ENCODE measurements around the gene DHRS3.

The DHRS3 gene

GRCh38 chr1:12615159-12615864 lies 2.7 kb downstream of the DHRS3 start:
- no peak for DNase-seq

DNA sequence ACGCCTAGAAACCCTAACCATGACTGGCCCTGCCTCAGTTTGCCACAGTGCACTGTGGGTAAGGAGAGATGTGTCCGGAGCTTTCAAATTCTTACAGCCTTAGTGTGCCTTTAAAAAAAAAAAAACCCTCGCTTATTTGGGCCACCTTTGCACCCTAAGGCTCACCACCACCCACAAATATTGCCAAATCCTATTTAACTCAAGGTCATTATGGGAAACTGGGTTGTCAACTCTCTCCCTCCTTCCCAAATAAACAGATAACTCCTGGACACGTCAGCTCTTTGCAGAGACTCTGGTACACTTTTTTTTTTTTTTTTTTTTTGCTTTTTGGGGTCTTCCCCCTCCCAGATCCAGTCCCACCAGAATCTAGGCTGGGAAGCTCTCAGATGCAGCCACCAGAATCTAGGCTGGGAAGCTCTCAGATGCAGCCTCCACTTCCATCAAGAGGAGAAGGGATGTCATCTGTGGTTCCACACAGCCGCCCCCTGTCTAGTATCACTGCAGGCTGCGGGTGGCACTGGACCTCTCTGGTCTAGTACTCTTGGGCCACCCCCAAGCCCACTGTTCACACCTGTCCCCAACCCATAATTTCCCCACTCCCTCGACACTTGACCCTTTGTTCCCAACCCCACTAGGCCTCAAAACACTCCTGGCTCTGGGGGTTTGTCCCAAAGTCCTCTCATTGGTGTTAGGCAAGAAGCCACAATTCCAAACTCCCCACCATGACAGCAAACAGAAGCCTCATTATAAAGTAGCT lies 3.4 kb downstream of the DHRS3 start:
- no peak for DNase-seq

- no peak for DNase-seq
Measured at GRCh38 chr1:12613180-12613579, 4.8 kb downstream of the DHRS3 start.

- DNase-seq = no peak
Measured at GRCh38 chr1:12610941-12611340, 7.1 kb downstream of the DHRS3 start.

DNA sequence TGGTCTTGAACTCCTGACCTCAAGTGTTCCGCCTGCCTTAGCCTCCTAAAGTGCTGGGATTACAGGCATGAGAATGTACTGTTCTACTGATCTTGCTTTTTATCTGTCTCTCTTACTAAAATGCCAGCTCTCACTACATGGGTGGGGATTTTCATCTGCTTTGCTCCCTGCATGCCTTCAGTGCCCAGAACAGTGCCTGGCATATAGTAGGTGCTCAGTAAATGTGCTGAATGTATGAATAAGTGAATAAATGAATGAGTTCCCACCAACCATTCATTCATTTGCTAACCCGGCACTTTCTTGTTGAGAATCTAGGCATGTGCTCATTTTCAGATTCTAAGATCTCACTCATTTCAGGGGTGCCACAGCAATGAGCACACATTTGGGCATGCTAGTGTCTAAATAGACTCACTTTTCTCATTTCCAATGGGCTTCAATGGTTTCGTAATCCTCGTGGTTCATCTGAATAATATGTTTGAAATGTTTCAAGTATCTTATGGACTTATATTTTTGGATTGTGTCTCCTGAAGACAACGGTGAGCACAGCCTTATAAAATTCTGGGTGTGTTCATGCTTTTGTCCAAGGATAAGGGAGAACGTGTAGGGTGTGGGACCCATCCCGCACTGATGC lies 7.6 kb downstream of the DHRS3 start:
- no peak for DNase-seq

DNA sequence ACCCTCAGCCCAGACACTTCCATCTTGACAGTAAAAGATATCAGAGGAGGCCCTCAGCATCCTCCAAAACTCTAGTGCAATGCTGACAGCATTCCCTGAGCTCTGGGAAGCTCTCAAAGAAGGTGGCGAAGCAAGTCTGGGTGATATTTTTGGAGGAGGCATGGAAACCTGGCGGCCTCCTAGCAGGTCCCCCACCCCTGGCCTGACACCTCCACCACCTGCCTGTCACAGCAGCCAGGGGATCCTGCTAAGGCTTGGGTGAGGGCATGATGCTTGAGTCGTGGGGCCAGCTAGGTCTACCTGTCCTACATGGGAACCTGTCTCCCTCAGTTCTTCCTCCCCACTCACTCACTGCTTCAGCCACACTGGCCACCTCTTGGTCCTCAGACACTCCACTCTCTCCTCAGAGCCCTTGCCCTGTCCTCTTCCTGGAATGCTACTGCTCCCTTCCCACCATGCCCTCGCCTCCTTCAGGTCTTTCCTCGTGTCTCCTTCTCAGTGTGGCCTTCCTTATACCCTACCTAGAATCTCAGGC lies 8.5 kb downstream of the DHRS3 start:
- no peak for DNase-seq

GRCh38 chr1:12608311-12608957 lies 9.6 kb downstream of the DHRS3 start:
- no peak for DNase-seq

DNA sequence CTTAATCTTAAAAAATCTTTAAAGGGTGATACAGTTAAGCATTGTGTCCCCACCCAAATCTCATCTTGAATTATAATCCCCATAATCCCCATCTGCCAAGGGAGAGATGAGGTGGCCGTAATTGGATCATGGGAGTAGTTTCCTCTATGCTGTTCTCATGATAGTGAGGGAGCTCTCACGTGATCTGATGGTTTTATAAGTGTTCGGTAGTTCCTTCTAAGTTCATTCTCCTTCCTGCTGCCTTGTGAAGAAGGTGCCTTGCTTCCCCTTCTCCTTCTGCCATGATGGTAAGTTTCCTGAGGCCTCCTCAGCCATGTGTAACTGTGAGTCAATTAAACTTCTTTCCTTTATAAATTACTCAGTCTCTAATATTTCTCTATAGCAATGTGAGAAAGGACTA lies 10.7 kb downstream of the DHRS3 start:
- no peak for DNase-seq

DNA sequence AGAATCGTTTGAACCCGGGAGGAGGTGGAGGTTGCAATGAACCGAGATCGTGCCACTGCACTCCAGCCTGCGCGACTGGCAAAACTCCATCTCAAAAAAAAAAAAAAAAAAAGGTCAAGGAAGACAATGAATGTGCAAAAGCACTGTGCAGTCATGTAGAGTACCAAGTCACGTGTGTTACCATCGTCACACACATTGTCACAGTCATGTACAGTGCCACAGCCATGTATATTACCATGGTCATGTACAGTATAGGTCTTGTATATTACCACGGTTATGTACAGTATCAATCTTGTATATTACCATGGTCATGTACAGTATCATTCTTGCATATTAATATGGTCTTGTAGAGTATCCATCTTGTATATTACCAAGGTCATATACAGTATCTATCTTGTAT lies 13.0 kb downstream of the DHRS3 start:
- DNase-seq = no peak

DNA sequence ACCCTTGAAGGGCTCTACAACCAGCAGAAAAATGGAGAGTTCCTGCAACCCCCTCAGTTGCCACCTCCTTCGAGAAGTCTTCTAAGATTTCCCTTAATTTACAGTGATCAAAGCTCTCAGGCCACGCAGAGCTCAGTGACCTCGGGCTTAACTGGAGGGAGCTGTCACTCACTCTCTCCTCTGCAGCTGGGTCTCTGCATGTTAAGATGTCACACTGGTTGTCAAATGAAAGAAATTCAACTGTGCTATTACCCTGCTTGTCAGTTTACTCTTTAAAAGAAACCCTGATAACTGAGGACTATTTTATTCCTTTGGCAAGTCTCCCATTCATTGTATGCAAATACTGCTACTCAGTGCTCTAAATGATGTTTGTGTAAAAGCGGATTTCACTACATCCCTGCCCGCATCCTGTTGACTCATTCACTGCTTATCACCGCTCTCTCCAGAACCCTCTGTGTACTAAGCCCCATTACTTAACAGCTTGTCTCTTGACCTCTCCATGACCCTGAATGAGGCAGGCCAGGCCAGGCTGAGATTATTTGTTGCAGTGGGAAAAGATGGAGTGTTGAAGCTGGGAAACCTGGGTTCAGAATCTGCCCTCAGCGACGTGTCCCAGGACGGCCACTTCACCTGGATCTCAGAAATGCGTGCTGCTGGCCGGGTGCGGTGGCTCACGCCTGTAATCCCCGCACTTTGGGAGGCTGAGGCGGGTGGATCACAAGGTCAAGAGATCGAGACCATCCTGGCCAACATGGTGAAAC lies 13.7 kb downstream of the DHRS3 start:
- no peak for DNase-seq

DNA sequence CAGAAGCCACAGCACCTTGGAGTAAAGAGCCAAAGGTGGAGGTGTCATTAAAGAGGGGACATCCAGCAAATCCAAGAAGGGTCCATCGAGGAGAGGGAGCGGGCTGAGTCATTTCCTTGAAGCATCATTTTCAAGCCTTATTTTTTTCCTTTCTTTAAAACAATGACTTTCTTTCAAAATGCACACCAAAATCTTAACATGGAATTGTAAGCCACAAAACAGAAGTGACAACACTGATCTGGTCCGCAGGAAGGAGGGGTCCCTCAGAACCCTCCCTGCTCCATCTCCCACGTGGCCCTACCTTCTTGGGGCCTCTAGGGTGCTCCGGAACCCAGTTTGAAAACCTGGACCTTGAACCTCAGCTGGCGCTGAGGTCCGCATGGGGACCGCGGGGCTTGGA lies 14.8 kb downstream of the DHRS3 start:
- DNase-seq = no peak

DNA sequence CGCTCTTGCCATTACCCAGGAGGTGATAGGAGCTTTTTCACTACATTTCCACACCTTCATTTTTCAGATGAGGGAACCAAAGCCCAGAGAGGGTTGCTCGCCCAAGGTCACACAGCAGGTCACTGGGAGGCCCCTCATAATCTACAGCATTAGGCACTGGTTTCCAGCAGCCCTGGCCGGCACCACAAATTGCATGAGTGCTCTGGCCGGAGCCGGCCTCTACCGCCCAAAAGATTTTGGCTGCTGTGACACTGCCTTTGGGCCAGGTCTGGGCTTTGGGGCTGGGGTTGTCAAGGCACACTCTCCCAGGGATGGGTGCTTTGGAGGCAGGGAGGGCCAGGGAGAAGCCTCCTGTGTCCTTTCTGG lies 15.4 kb downstream of the DHRS3 start:
- no peak for DNase-seq

- DNase-seq = no peak
Measured at GRCh38 chr1:12601700-12602658, 16.0 kb downstream of the DHRS3 start.

- DNase-seq = no peak
Measured at GRCh38 chr1:12600880-12601633, 17.0 kb downstream of the DHRS3 start.

DNA sequence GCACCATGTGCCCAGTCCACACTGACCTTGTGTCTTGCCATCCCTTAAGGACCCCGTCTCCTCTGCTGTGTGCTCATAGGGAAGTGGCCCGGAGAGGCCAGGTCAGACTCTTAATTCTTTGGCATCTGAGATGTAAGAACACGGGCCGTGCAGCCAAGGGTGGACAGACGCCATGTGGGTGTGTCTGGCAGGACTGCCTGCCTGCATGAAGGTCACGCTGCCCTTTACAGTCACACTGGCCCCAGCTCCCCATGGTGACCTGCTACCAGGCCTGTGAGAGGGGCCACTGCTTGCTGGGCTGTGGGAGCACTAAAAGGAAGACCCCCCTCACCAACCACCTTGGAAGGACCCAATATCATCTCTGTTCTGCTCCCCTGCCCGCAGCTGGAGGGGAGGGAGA lies 17.7 kb downstream of the DHRS3 start:
- no peak for DNase-seq

DNA sequence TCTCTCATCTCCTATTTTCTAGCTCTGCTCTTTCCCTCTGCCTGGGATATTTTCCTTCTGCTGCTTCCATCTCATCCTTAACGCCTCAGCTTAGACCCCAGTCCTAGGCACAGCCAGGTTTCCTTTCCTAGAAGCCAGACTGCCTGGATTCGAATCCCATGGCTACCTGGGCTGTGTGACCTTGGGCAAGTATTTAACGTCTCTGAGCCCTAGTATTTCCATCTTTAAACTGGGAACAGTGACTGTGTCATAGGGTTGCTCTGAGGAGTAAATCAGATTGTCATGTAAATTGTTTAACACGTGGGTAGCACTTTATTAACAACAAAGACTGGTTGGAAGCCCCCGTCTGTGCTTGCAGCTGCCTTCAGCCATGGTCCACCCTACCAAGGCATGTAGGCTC lies 18.4 kb downstream of the DHRS3 start:
- no peak for DNase-seq

DNA sequence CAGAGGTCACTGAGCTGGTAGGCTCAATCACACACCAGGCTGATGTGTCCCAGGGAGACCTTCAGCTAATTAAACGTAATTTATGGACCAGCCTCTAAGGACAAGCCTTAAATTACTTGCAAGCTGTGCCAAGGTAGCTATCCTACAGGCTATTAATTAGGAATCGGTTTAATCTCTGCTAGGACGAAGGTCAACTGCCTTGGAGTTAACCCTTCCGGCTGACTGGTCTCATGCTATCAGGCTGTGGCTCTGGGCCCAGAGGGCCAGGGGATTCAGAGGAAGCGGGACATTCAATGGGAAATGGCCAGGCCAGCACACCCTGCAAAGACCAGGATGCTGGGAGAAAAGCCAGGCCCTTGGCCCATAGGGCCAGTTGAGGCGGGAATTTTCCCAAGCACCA lies 19.0 kb downstream of the DHRS3 start:
- no peak for DNase-seq

GRCh38 chr1:12597792-12598191 lies 20.2 kb downstream of the DHRS3 start:
- no peak for DNase-seq

GRCh38 chr1:12596007-12596821 lies 21.8 kb downstream of the DHRS3 start:
- no peak for DNase-seq

GRCh38 chr1:12595757-12596006 lies 22.3 kb downstream of the DHRS3 start:
- DNase-seq = no peak
